Esophagus squamous epithelium (tissue), 4 donors: ENCODE results near the gene UBASH3A.

Experiments
- CTCF ChIP-seq, 6 experiments: fragments of 450-650 bp in 4 of 6; fragments of 200-600 bp in 2 of 6; sonication (generic) in 2 of 6; IDR thresholded peaks; one replicate each; pipeline ENCODE4 v1.5.1; 2016 to 2019; ENCODE audit warnings: antibody characterized with exemption in 6 of 6, mild to moderate bottlenecking in 4 of 6, moderate library complexity in 4 of 6
- POLR2A ChIP-seq, 4 donors: fragments of 450-650 bp; IDR thresholded peaks; one replicate each; pipeline ENCODE4 v1.6.1; 2017; ENCODE audit warnings: antibody characterized with exemption in 4 of 4, mild to moderate bottlenecking in 4 of 4, moderate library complexity in 3 of 4

DNA sequence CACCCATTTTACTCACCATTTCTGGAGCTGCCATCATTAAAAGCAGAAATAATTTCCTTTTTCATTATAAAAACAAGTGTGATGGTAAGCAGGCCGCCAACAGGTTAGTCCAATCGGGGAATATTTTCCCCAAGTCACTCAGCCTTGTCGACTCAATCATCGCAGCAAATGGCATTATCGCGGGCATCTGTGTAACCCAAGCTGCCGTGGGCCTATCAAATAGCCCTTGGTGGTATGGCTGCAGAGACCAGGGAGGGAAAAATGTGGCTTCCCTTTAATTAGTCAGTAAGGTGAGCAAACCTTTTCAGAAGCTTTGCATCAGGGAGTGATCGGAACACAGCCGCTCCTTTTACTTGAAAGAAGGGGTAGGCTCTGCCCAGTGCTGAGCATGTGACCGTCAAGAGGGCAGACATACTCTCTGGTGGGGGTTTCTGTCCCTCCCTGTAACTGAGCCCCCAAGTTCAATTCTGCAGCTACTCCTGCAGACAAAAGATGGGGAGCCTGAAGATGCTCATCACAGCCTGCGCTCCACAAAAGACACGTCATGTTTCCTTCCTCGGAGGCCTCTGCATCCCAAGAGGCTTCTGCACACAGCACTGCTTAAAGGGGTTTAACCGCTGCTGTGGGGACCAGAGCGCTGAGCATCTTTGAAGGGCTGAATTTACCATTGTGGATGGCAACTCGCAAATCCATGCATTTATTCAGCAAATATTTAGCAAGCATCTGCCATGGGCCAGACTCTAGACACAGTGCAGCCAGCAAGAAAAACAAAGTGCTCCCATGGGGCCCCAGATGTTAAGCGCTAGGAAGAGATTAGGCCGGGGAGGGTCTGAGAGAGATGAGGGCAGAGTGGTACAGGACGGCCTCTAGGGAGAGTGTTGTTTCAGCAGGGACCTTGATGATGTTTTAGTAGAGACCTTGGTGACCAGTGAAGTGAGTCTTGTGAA is 6.6 kb upstream of the UBASH3A start:
- TF ChIP-seq CTCF (IDR thresholded peaks at IDR 0.05) = no peak
- no peak for TF ChIP-seq POLR2A (IDR thresholded peaks at IDR 0.05)
